Activated B cell treated with CpG ODN at 0.5 μM for 24 hours (primary cell): ENCODE data around the gene RAB23. TPM values are rescaled to one million over a fixed set of nuclear protein-coding genes. Genes with fewer than 3 reads are reported as not detected.

Source experiments
- ATAC-seq: fragments of 200-7000 bp; cut with Tn5 transposase; one replicate; pipeline ENCODE4 v1.10.0; 2021; ENCODE audit warnings: low read depth, mild to moderate bottlenecking, moderate library complexity
- CTCF ChIA-PET: fragments of 350-600 bp; sonication (Branson Sonifier 250); formaldehyde crosslinking; loops from one replicate; lab custom pipeline; 2021; ENCODE audit warnings: antibody characterized with exemption; lab: Charles Lee
- POLR2A ChIA-PET: fragments of 350-600 bp; sonication (Branson Sonifier 250); formaldehyde crosslinking; loops from one replicate; lab custom pipeline; 2021; ENCODE audit warnings: antibody characterized with exemption; lab: Charles Lee
- DNase-seq: peaks from one replicate; pipeline ENCODE4 v3.0.0; 2022
- H3K27ac Mint-ChIP-seq: one replicate; pipeline ENCODE4 v1.8.0; 2020; ENCODE audit warnings: mixed read lengths
- H3K27me3 Mint-ChIP-seq: one replicate; pipeline ENCODE4 v1.8.0; 2021; ENCODE audit warnings: mixed read lengths
- H3K36me3 Mint-ChIP-seq: one replicate; pipeline ENCODE4 v1.8.0; 2021; ENCODE audit warnings: low read depth, mixed read lengths
- H3K4me1 Mint-ChIP-seq: one replicate; pipeline ENCODE4 v1.8.0; 2021; ENCODE audit warnings: mixed read lengths
- H3K4me3 Mint-ChIP-seq: one replicate; pipeline ENCODE4 v1.8.0; 2020; ENCODE audit warnings: mild to moderate bottlenecking, mixed read lengths
- H3K9me3 Mint-ChIP-seq: one replicate; pipeline ENCODE4 v1.8.0; 2020; ENCODE audit warnings: mixed read lengths
- intact Hi-C: fragments of 100-400 bp; cut with micrococcal nuclease; formaldehyde crosslinking; loops from one replicate; pipeline ENCODE4 v1.15.1; 2024
- total RNA-seq: library from RNA; stranded (reverse); gene quantifications from 2 replicates; pipeline ENCODE4 v1.2.3, GENCODE V29; 2022
- TF ChIP-seq, protein P1 (sequence below): fragments of 200-600 bp; IDR thresholded peaks from one replicate; pipeline ENCODE4 v1.8.0; 2022; ENCODE audit warnings: antibody characterized with exemption, mild to moderate bottlenecking

The RAB23 gene
- total RNA-seq, 1 donor from 2014 or later: 0.49 TPM

- ATAC-seq (no peak), DNase-seq (no peak)
- TF ChIP-seq, protein P1, sequence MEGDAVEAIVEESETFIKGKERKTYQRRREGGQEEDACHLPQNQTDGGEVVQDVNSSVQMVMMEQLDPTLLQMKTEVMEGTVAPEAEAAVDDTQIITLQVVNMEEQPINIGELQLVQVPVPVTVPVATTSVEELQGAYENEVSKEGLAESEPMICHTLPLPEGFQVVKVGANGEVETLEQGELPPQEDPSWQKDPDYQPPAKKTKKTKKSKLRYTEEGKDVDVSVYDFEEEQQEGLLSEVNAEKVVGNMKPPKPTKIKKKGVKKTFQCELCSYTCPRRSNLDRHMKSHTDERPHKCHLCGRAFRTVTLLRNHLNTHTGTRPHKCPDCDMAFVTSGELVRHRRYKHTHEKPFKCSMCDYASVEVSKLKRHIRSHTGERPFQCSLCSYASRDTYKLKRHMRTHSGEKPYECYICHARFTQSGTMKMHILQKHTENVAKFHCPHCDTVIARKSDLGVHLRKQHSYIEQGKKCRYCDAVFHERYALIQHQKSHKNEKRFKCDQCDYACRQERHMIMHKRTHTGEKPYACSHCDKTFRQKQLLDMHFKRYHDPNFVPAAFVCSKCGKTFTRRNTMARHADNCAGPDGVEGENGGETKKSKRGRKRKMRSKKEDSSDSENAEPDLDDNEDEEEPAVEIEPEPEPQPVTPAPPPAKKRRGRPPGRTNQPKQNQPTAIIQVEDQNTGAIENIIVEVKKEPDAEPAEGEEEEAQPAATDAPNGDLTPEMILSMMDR: no peak
- intact Hi-C loops: no loop called here
- Mint-ChIP-seq H3K4me3 (no peak overlapping the region), H3K4me1 (no peaks in the 10 kb centered on the region), H3K9me3 (peaks cover 3% of the 10 kb centered on the region), H3K27ac (no peak overlapping the region), H3K27me3 (no peaks in the 10 kb centered on the region), H3K36me3 (peaks cover 59% of the 10 kb centered on the region)
- CTCF ChIA-PET: no interaction called here
- POLR2A ChIA-PET: no interaction called here
Measured at GRCh38 chr6:57137350-57137749, 84.8 kb downstream of the RAB23 start.

Other genes starting within 250 kb of the RAB23 start
- gene KIAA1586, start 175.6 kb downstream of the RAB23 start, total RNA-seq: 12.7 and 15.2 TPM in 2 replicates
- 66.9 and 71.9 TPM in 2 replicates for gene ZNF451, start 132.1 kb downstream of the RAB23 start, total RNA-seq
- 3.9 and 4.3 TPM in 2 replicates for gene BAG2, start 50.0 kb downstream of the RAB23 start, total RNA-seq
- 16.7 and 19.7 TPM in 2 replicates for gene PRIM2, start 95.3 kb upstream of the RAB23 start, total RNA-seq